GM23338 (cell line): Measurements from ENCODE around the gene MEGF10. TPM values are rescaled to one million over a fixed set of nuclear protein-coding genes. Genes with fewer than 3 reads are reported as not detected.

ENCODE experiments used
- ATAC-seq: fragments of 200-7000 bp; cut with Tn5 transposase; 3 replicates; pipeline ENCODE4 v1.9.1; 2020
- DNase-seq: peaks from one replicate; pipeline ENCODE4 v3.0.0-alpha.2; 2015; ENCODE audit warnings: low spot score
- H2AFZ ChIP-seq: fragments of 200-600 bp; sonication (generic); 2 replicates; pipeline ENCODE4 v1.8.0; 2016; ENCODE audit warnings: antibody characterized with exemption, mild to moderate bottlenecking, moderate library complexity
- H3F3A ChIP-seq: fragments of 200-600 bp; sonication (generic); replicated peaks from 2 replicates; pipeline ENCODE4 v1.8.0; 2017; ENCODE audit warnings: antibody characterized with exemption, mixed run types, low read depth
- H3K27ac ChIP-seq: fragments of 200-600 bp; sonication (generic); 2 replicates; pipeline ENCODE4 v1.6.1; 2016; ENCODE audit warnings: low read depth
- H3K27me3 ChIP-seq: fragments of 200-600 bp; sonication (generic); 2 replicates; pipeline ENCODE4 v1.8.0; 2016; ENCODE audit warnings: mild to moderate bottlenecking, mixed run types, moderate library complexity; ENCODE audit not compliant: insufficient read depth
- H3K36me3 ChIP-seq: fragments of 200-600 bp; sonication (generic); 2 replicates; pipeline ENCODE4 v1.8.0; 2016; ENCODE audit warnings: mild to moderate bottlenecking; ENCODE audit not compliant: insufficient read depth
- H3K4me1 ChIP-seq: fragments of 200-600 bp; sonication (generic); 2 replicates; pipeline ENCODE4 v1.8.0; 2016; ENCODE audit warnings: mild to moderate bottlenecking, moderate library complexity; ENCODE audit not compliant: insufficient read depth
- H3K4me2 ChIP-seq: fragments of 200-600 bp; sonication (generic); 2 replicates; pipeline ENCODE4 v1.7.1; 2017; ENCODE audit warnings: mixed run types
- H3K4me3 ChIP-seq: fragments of 200-600 bp; sonication (generic); 2 replicates; pipeline ENCODE4 v1.6.1; 2016; ENCODE audit warnings: mixed run types
- H3K79me2 ChIP-seq: fragments of 200-600 bp; sonication (generic); replicated peaks from 2 replicates; pipeline ENCODE4 v1.8.0; 2017; ENCODE audit warnings: mild to moderate bottlenecking; ENCODE audit not compliant: insufficient read depth
- H3K9me2 ChIP-seq: fragments of 200-600 bp; sonication (generic); 2 replicates; pipeline ENCODE4 v1.8.0; 2017; ENCODE audit not compliant: insufficient read depth
- H4K20me1 ChIP-seq: fragments of 200-600 bp; sonication (generic); replicated peaks from 2 replicates; pipeline ENCODE4 v1.8.0; 2017; ENCODE audit warnings: mild to moderate bottlenecking; ENCODE audit not compliant: insufficient read depth
- H3K27ac Mint-ChIP-seq: 2 replicates; pipeline ENCODE4 v1.8.0; 2020; ENCODE audit warnings: inconsistent platforms, mild to moderate bottlenecking, moderate library complexity, mixed read lengths
- H3K27me3 Mint-ChIP-seq: 3 replicates; pipeline ENCODE4 v1.8.0; 2022; ENCODE audit warnings: low read depth, mild to moderate bottlenecking, moderate library complexity, mixed read lengths, inconsistent platforms; ENCODE audit not compliant: insufficient read depth, poor library complexity
- H3K36me3 Mint-ChIP-seq: 3 replicates; pipeline ENCODE4 v1.8.0; 2021; ENCODE audit warnings: low read depth, mild to moderate bottlenecking, inconsistent platforms, moderate library complexity, mixed read lengths
- H3K4me1 Mint-ChIP-seq: 3 replicates; pipeline ENCODE4 v1.8.0; 2020; ENCODE audit warnings: mild to moderate bottlenecking, inconsistent platforms, mixed read lengths
- H3K4me3 Mint-ChIP-seq: 3 replicates; pipeline ENCODE4 v1.8.0; 2021; ENCODE audit warnings: moderate library complexity, mild to moderate bottlenecking, inconsistent platforms, mixed read lengths
- H3K9me3 Mint-ChIP-seq: 3 replicates; pipeline ENCODE4 v1.8.0; 2020; ENCODE audit warnings: moderate library complexity, mild to moderate bottlenecking, inconsistent platforms, mixed read lengths
- CREB1 ChIP-seq: fragments of 250-450 bp; sonication (Bioruptor Pico); IDR thresholded peaks from 2 replicates; pipeline ENCODE4 v1.5.0; 2020; ENCODE audit warnings: low read depth, mild to moderate bottlenecking, moderate library complexity
- CTCF ChIP-seq, 2 experiments: fragments of 200-600 bp in 1 of 2; sonication (generic) in 1 of 2; conservative IDR thresholded peaks; 2 replicates each; pipeline versions ENCODE4 v1.5.1 to v1.6.1; 2016 to 2017; ENCODE audit warnings: antibody characterized with exemption in 2 of 2, low read depth in 2 of 2, mild to moderate bottlenecking in 2 of 2, moderate library complexity in 1 of 2
- EZH2 ChIP-seq: fragments of 200-600 bp; sonication (generic); IDR thresholded peaks from one replicate; pipeline ENCODE4 v1.8.0; 2017; ENCODE audit warnings: antibody characterized with exemption, mild to moderate bottlenecking, low read depth; ENCODE audit not compliant: unreplicated experiment
- JUNB ChIP-seq: IDR thresholded peaks from one replicate; pipeline ENCODE4 v1.6.1; 2016; ENCODE audit warnings: antibody characterized with exemption; ENCODE audit not compliant: unreplicated experiment
- NANOG ChIP-seq: IDR thresholded peaks from 2 replicates; pipeline ENCODE4 v1.6.1; 2016; ENCODE audit warnings: antibody characterized with exemption, borderline replicate concordance
- POLR2AphosphoS5 ChIP-seq: IDR thresholded peaks from 2 replicates; pipeline ENCODE4 v1.6.1; 2016; ENCODE audit warnings: antibody characterized with exemption, low read depth
- ZNF114 ChIP-seq: fragments of 250-450 bp; sonication (Bioruptor Pico); IDR thresholded peaks from 2 replicates; pipeline ENCODE4 v1.5.0; 2020; ENCODE audit warnings: mild to moderate bottlenecking, moderate library complexity
- ZNF331 ChIP-seq: fragments of 250-450 bp; sonication (Bioruptor Pico); IDR thresholded peaks from 2 replicates; pipeline ENCODE4 v1.5.0; 2020; ENCODE audit warnings: low read depth, mild to moderate bottlenecking, moderate library complexity
- ZNF462 ChIP-seq: fragments of 250-450 bp; sonication (Bioruptor Pico); IDR thresholded peaks from 2 replicates; pipeline ENCODE4 v1.5.0; 2020; ENCODE audit warnings: mild to moderate bottlenecking, moderate library complexity
- polyA plus RNA-seq: library from polyadenylated mRNA; unstranded; fragments of >200 nt; fragmentation: Nextera tagmentation; extraction: Ambion mirVana; gene quantifications from 2 replicates; pipeline ENCODE4 v1.2.1, GENCODE V29; 2016
- total RNA-seq: library from RNA; depleted of rRNA; stranded (reverse); fragments of >200 nt; shearing (Covaris generic); gene quantifications from 2 replicates; pipeline ENCODE4 v1.2.3, GENCODE V29; 2014

The MEGF10 gene
- total and polyA plus RNA-seq, 2 experiments from 2014 or later: 4.5 to 28.3 TPM

- H3K79me2 ChIP-seq: no peaks in the 10 kb centered on the region; the same call in 1 of the 2 replicates
- no peak overlapping the region for H2AFZ ChIP-seq
- no peak overlapping the region for H3K4me3 ChIP-seq
- H3K36me3 Mint-ChIP-seq: no peaks in the 10 kb centered on the region
- no peak overlapping the region for H3K4me3 Mint-ChIP-seq
- H3K27me3 Mint-ChIP-seq: peaks cover 4% of the 10 kb centered on the region
- H3K4me1 Mint-ChIP-seq: peaks cover 19% of the 10 kb centered on the region
- H3K36me3 ChIP-seq: no peaks in the 10 kb centered on the region
- no peaks in the 10 kb centered on the region for H3K27me3 ChIP-seq
- no peak overlapping the region; the same call in 1 of the 2 replicates for H3K27ac Mint-ChIP-seq
- H3F3A ChIP-seq: no peaks in the 10 kb centered on the region
- DNase-seq (no peak), ATAC-seq (no peak)
- TF ChIP-seq CREB1 (CRISPR knock-in tag) (no peak), ZNF114 (no peak), POLR2AphosphoS5 (no peak)
- no peaks in the 10 kb centered on the region for H3K9me2 ChIP-seq
- H3K4me2 ChIP-seq: no peak overlapping the region
- H3K4me1 ChIP-seq: peaks cover 12% of the 10 kb centered on the region; the same call in 1 of the 2 replicates
- no peaks in the 10 kb centered on the region for H3K9me3 Mint-ChIP-seq
- H4K20me1 ChIP-seq: no peaks in the 10 kb centered on the region
- H3K27ac ChIP-seq: no peak overlapping the region
Observed at GRCh38 chr5:127358740-127359139, 68.1 kb downstream of the MEGF10 start.

DNA sequence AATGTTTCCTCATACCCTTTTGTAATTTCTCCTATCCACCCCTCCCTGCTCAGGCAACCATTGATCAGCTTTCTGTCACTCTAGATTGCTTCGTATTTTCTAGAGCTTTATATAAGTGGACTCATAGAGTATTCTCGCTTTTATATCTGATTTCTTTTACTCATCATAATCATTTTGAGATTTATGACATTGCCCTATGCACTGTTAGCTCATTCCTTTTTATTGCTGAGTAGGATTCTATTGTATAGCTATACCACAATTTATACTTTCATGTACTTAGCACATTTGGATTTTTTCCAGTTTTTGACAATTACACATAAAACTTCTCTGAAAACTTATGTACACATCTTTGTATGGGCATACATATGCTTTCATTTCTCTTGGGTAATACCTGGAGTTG, 68.9 kb downstream of the MEGF10 start:
- Mint-ChIP-seq H3K4me3 (no peak overlapping the region), H3K9me3 (no peaks in the 10 kb centered on the region), H3K36me3 (no peaks in the 10 kb centered on the region), H3K27ac (no peak overlapping the region), H3K4me1 (peaks cover 17% of the 10 kb centered on the region), H3K27me3 (peaks cover 4% of the 10 kb centered on the region)
- H3K4me2 ChIP-seq: no peak overlapping the region
- H3F3A ChIP-seq: no peaks in the 10 kb centered on the region
- H3K27me3 ChIP-seq: no peaks in the 10 kb centered on the region
- no peak for ATAC-seq
- no peaks in the 10 kb centered on the region for H3K36me3 ChIP-seq
- no peaks in the 10 kb centered on the region for H4K20me1 ChIP-seq
- TF ChIP-seq ZNF114 (no peak), NANOG (no peak), EZH2 (no peak), ZNF331 (CRISPR knock-in tag) (no peak)
- no peaks in the 10 kb centered on the region; the same call in 1 of the 2 replicates for H3K79me2 ChIP-seq
- H3K4me3 ChIP-seq: no peak overlapping the region
- H3K27ac ChIP-seq: no peak overlapping the region
- DNase-seq: no peak
- peaks cover 12% of the 10 kb centered on the region; the same call in 1 of the 2 replicates for H3K4me1 ChIP-seq
- no peak overlapping the region for H2AFZ ChIP-seq
- H3K9me2 ChIP-seq: no peaks in the 10 kb centered on the region

DNA sequence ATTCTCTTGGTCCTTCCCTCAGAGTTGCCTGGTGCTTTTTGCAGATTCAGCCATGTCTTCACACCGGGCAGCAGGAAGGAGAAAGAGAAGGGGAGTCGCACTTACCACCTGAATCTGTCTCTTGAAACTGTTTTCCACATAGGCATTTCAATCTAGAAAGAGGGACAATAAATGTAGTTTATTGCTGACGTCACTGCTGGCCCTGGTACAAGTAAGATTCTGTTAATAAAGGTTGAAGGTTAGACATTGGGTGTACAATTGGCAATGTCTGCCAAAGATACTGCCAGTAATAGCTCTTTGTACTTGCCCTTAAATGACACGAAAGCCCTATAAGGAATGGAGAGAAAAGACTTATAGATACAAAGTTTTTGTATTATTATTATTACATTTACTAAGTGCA, 72.8 kb downstream of the MEGF10 start:
- Histone ChIP-seq H4K20me1 (no peaks in the 10 kb centered on the region), H3K27me3 (no peaks in the 10 kb centered on the region), H2AFZ (no peak overlapping the region), H3K4me1 (0 out of 2 replicates have a peak, but pooled peaks cover 3% of the 10 kb centered on the region), H3K4me3 (no peak overlapping the region), H3K4me2 (no peak overlapping the region), H3K79me2 (no peaks in the 10 kb centered on the region; the same call in 1 of the 2 replicates), H3K36me3 (no peaks in the 10 kb centered on the region), H3K9me2 (no peaks in the 10 kb centered on the region), H3K27ac (no peak overlapping the region), H3F3A (no peaks in the 10 kb centered on the region)
- no peak for DNase-seq
- H3K4me3 Mint-ChIP-seq: no peak overlapping the region
- H3K36me3 Mint-ChIP-seq: no peaks in the 10 kb centered on the region
- no peak overlapping the region for H3K27ac Mint-ChIP-seq
- peaks cover 7% of the 10 kb centered on the region; the same call in 2 of the 3 replicates for H3K4me1 Mint-ChIP-seq
- no peak for ATAC-seq
- H3K27me3 Mint-ChIP-seq: no peaks in the 10 kb centered on the region
- no peaks in the 10 kb centered on the region for H3K9me3 Mint-ChIP-seq
- TF ChIP-seq ZNF462 (no peak), CTCF (conservative IDR thresholded peaks at IDR 0.05; ENCODE audit: low read depth in 2 of 2) (no peak), NANOG (no peak), CREB1 (CRISPR knock-in tag) (no peak), ZNF331 (CRISPR knock-in tag) (no peak), JUNB (no peak)
